Gastroesophageal sphincter (tissue), 4 donors: ENCODE results near the gene CCDC85C. TPM values are rescaled to one million over a fixed set of nuclear protein-coding genes. Genes with fewer than 3 reads are reported as not detected.

Source experiments
- ATAC-seq: fragments of 150-250 bp; one replicate; pipeline ENCODE4 v1.9.1; 2016; ENCODE audit warnings: mild to moderate bottlenecking, moderate library complexity
- H3K27ac ChIP-seq, 4 donors: fragments of 200-600 bp; sonication (generic) in 3 of 4; 1 replicate in 3 of 4; 2 replicates in 1 of 4; pipeline ENCODE4 v1.5.1; 2016 to 2019
- H3K27me3 ChIP-seq: fragments of 200-600 bp; sonication (generic); one replicate; pipeline ENCODE4 v1.5.1; 2019
- H3K36me3 ChIP-seq, 2 donors: fragments of 200-600 bp; sonication (generic); one replicate each; pipeline ENCODE4 v1.5.1; 2019; ENCODE audit warnings: control low read depth in 1 of 2
- H3K4me1 ChIP-seq, 3 donors: fragments of 200-600 bp; sonication (generic); 1 replicate in 2 of 3; 2 replicates in 1 of 3; pipeline ENCODE4 v1.5.1; 2016 to 2019; ENCODE audit warnings: control low read depth in 2 of 3
- H3K4me3 ChIP-seq, 2 donors: fragments of 200-600 bp; sonication (generic); one replicate each; pipeline ENCODE4 v1.5.1; 2019; ENCODE audit warnings: mild to moderate bottlenecking in 1 of 2, moderate library complexity in 1 of 2
- H3K9me3 ChIP-seq, 3 donors: fragments of 200-600 bp; sonication (generic); one replicate each; pipeline ENCODE4 v1.5.1; 2017 to 2019; ENCODE audit warnings: control low read depth in 2 of 3
- EP300 ChIP-seq: sonication (generic); formaldehyde crosslinking; IDR thresholded peaks from one replicate; pipeline ENCODE4 v1.6.1; 2017; ENCODE audit warnings: antibody characterized with exemption, mild to moderate bottlenecking
- POLR2A ChIP-seq, 2 donors: fragments of 450-650 bp; IDR thresholded peaks; one replicate each; pipeline ENCODE4 v1.6.1; 2017; ENCODE audit warnings: antibody characterized with exemption in 2 of 2, mild to moderate bottlenecking in 2 of 2, moderate library complexity in 1 of 2
- POLR2AphosphoS5 ChIP-seq: sonication (generic); formaldehyde crosslinking; IDR thresholded peaks from one replicate; pipeline ENCODE4 v1.6.1; 2017; ENCODE audit warnings: antibody characterized with exemption
- WGBS, 2 donors: methylation state at CpG; one replicate each; pipeline ENCODE4 v1.1.5; 2018; ENCODE audit warnings: low coverage in 1 of 2; 5-methylcytosine and 5-hydroxymethylcytosine counted together
- total RNA-seq, 4 donors: library from RNA; depleted of rRNA; stranded (reverse); fragments of >200 nt; gene quantifications; one replicate each; pipeline ENCODE4 v1.1.0, GENCODE V29; 2016
- TF ChIP-seq, protein P1 (sequence below), 4 experiments: fragments of 200-600 bp in 2 of 4; fragments of 450-650 bp in 2 of 4; sonication (generic) in 1 of 4; IDR thresholded peaks; one replicate each; pipeline ENCODE4 v1.5.1; 2017 to 2019; ENCODE audit warnings: antibody characterized with exemption in 4 of 4, mild to moderate bottlenecking in 2 of 4, moderate library complexity in 2 of 4

The CCDC85C gene
- total RNA-seq, 4 donors from 2014 or later, result 14.0 to 58.2 (median 25.0) TPM

DNA sequence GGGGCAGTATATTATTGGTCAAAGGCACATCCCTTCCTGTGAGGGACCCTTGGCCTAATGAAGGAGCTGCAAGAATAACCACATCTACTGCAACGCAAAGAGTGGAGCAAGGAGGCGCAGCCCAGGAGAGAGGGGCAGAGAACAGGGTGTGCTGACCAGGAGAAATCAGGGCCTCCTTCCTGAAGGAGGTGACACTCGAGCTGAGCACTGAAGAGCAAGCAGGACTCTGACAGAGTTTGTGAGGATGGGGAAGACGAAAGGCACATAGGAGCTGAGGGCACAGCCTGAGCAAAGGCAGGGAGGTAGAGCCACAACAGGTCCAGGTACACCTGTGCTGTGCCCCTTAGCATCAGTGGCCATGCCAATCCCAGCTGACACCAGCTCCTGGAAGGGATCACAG is 60.6 kb downstream of the CCDC85C start:
- Histone ChIP-seq H3K36me3 (no peaks in the 10 kb centered on the region), H3K27me3 (no peaks in the 10 kb centered on the region), H3K9me3 (no peaks in the 10 kb centered on the region), H3K4me1 (peaks cover 0 to 95% (median 16%) of the 10 kb centered on the region in 3 donors), H3K4me3 (no peak overlapping the region), H3K27ac (peak overlapping the region in 1 of 4 donors; percentile 0)
- no peak for ATAC-seq
- 87 to 100% methylated on average over 2 to 4 of the region's 4 CpGs for WGBS, 2 donors
- TF ChIP-seq POLR2A (IDR thresholded peaks at IDR 0.05), result no peak

DNA sequence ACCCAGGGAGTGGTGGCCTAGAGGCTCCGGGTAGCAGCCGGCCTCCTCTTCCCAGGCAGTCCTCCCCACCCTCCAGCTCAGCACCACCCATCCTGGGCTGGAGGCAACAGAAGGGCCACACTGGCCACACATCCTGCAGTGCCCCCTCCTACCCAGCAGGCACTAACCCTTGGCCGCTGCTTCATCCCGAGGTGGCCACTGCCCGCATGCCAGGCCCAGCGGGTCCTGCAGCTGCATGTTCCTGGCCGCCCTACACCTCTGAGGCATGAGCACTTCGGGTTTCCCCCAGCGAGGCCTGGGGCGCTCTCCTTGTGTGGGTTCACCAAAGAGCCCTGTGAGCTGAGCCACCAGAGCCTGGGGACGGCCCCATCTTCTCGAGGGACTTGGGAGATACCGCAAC is 61.4 kb downstream of the CCDC85C start:
- no peaks in the 10 kb centered on the region for H3K36me3 ChIP-seq
- ATAC-seq, result no peak
- H3K27me3 ChIP-seq, result no peaks in the 10 kb centered on the region
- peak overlapping the region in 1 of 4 donors; percentile 80 for H3K27ac ChIP-seq
- no peak overlapping the region for H3K4me3 ChIP-seq
- WGBS, 2 donors, result no CpG with 5 or more reads among the region's 13 CpGs
- H3K4me1 ChIP-seq, result peaks cover 0 to 97% (median 24%) of the 10 kb centered on the region in 3 donors
- H3K9me3 ChIP-seq, result no peaks in the 10 kb centered on the region
- TF ChIP-seq EP300 (no peak), POLR2A (IDR thresholded peaks at IDR 0.05) (no peak), POLR2AphosphoS5 (no peak)
- TF ChIP-seq, protein P1, sequence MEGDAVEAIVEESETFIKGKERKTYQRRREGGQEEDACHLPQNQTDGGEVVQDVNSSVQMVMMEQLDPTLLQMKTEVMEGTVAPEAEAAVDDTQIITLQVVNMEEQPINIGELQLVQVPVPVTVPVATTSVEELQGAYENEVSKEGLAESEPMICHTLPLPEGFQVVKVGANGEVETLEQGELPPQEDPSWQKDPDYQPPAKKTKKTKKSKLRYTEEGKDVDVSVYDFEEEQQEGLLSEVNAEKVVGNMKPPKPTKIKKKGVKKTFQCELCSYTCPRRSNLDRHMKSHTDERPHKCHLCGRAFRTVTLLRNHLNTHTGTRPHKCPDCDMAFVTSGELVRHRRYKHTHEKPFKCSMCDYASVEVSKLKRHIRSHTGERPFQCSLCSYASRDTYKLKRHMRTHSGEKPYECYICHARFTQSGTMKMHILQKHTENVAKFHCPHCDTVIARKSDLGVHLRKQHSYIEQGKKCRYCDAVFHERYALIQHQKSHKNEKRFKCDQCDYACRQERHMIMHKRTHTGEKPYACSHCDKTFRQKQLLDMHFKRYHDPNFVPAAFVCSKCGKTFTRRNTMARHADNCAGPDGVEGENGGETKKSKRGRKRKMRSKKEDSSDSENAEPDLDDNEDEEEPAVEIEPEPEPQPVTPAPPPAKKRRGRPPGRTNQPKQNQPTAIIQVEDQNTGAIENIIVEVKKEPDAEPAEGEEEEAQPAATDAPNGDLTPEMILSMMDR (IDR thresholded peaks at IDR 0.05), result no peak

DNA sequence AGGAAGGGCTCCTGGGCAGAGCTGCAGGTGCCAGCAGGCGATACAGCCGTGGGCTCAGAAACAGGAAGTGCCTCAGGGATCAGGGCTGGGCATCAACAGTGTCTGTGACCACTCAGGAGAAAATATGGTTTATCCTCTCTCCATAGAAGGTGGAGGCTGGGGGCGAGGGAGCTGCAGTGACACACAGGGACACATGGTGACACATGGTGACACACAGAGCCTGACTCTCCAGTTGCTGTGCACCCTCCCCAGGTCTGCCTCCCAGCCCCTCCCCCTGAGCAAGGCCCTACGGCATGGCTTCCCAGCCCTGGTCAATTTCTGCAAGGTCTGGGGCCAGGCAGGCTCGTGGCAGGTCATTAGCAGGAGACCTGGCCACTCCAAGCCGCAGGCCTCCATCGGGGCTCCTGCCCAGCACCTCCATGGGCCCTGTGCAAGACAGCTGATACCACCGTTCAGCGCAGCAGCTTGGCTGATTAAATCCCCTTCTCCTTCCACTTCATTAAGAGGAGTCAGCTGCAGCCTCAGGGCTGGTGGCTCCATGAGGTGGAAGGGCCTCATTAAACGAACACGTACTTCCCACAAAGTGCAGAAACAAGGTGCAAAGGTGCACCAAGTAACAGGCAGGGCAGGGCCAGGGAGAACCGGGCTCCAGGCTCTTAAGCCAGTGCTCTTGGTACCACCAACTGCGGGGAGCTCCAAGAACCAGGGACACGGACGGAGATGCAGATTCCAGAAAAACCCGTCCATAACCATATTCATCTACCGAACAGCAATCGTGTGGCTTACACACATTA is 62.1 kb downstream of the CCDC85C start:
- ATAC-seq, result no peak
- H3K9me3 ChIP-seq, result no peaks in the 10 kb centered on the region
- no peaks in the 10 kb centered on the region for H3K27me3 ChIP-seq
- peaks cover 0 to 98% (median 30%) of the 10 kb centered on the region in 3 donors for H3K4me1 ChIP-seq
- H3K36me3 ChIP-seq, result no peaks in the 10 kb centered on the region
- WGBS, 2 donors, result 84 to 91% methylated on average over 5 to 10 of the region's 18 CpGs
- peak overlapping the region in 3 of 4 donors; percentile 6 to 82 (median 80) for H3K27ac ChIP-seq
- H3K4me3 ChIP-seq, result no peak overlapping the region
- TF ChIP-seq, protein P1 (IDR thresholded peaks at IDR 0.05), result no peak
- TF ChIP-seq POLR2AphosphoS5 (no peak), POLR2A (IDR thresholded peaks at IDR 0.05) (no peak), EP300 (no peak)

- no peaks in the 10 kb centered on the region for H3K9me3 ChIP-seq
- TF ChIP-seq POLR2A (IDR thresholded peaks at IDR 0.05) (no peak), POLR2AphosphoS5 (no peak), EP300 (no peak)
- TF ChIP-seq, protein P1 (IDR thresholded peaks at IDR 0.05), result no peak
- peak overlapping the region in 3 of 4 donors; percentile 36 to 82 (median 80) for H3K27ac ChIP-seq
Measured at GRCh38 chr14:99541211-99541610, 62.8 kb downstream of the CCDC85C start.

GRCh38 chr14:99540196-99541032 is 63.6 kb downstream of the CCDC85C start:
- Histone ChIP-seq H3K4me1 (peaks cover 0 to 98% (median 31%) of the 10 kb centered on the region in 3 donors), H3K9me3 (no peaks in the 10 kb centered on the region), H3K36me3 (no peaks in the 10 kb centered on the region), H3K4me3 (no peak overlapping the region), H3K27ac (peak overlapping the region in 3 of 4 donors; percentile 36 to 82 (median 80)), H3K27me3 (no peaks in the 10 kb centered on the region)
- TF ChIP-seq POLR2AphosphoS5 (no peak), POLR2A (IDR thresholded peaks at IDR 0.05) (no peak), EP300 (no peak)
- TF ChIP-seq, protein P1 (IDR thresholded peaks at IDR 0.05), result no peak
- no peak for ATAC-seq
- WGBS, 2 donors, result 67% methylated on average over 3 of the region's 15 CpGs; no CpG with 5 or more reads in 1 of the 2 donors

More at GRCh38 chr14:99541211-99541610, 62.8 kb downstream of the CCDC85C start:
- ATAC-seq, result no peak
- Histone ChIP-seq H3K36me3 (no peaks in the 10 kb centered on the region), H3K4me3 (no peak overlapping the region), H3K27me3 (no peaks in the 10 kb centered on the region), H3K4me1 (peaks cover 0 to 98% (median 30%) of the 10 kb centered on the region in 3 donors)
- 96 to 100% methylated on average over 2 to 3 of the region's 10 CpGs for WGBS, 2 donors
